Neural crest cell (in vitro differentiated cells): ENCODE results near the gene MAPK8IP2. TPM values are rescaled to one million over a fixed set of nuclear protein-coding genes. Genes with fewer than 3 reads are reported as not detected.
A peak's percentile ranks its signal among the peaks of the same experiment; 100 is the strongest.
"Not testable (repeated sequence)": the region's sequence is repeated elsewhere in the genome, so short reads cannot be mapped to it uniquely, and the experiment has no call there.

Experiments
- DNase-seq: peaks from one replicate; pipeline ENCODE4 v3.0.0; 2021; ENCODE audit warnings: low read depth, mixed read lengths, low spot score
- H3K27ac Mint-ChIP-seq: one replicate; pipeline ENCODE4 v1.8.0; 2021; ENCODE audit warnings: mild to moderate bottlenecking, mixed read lengths; ENCODE audit not compliant: unreplicated experiment
- H3K27me3 Mint-ChIP-seq: 2 replicates; pipeline ENCODE4 v1.8.0; 2021; ENCODE audit warnings: low read depth, mild to moderate bottlenecking, mixed read lengths
- H3K36me3 Mint-ChIP-seq: 2 replicates; pipeline ENCODE4 v1.8.0; 2021; ENCODE audit warnings: low read depth, mild to moderate bottlenecking, mixed read lengths
- H3K4me1 Mint-ChIP-seq: 2 replicates; pipeline ENCODE4 v1.8.0; 2021; ENCODE audit warnings: mixed read lengths
- H3K4me3 Mint-ChIP-seq: one replicate; pipeline ENCODE4 v1.8.0; 2021; ENCODE audit warnings: mild to moderate bottlenecking, mixed read lengths
- H3K9me3 Mint-ChIP-seq: 2 replicates; pipeline ENCODE4 v1.8.0; 2021; ENCODE audit warnings: mixed read lengths
- total RNA-seq: library from RNA; stranded (reverse); gene quantifications from 2 replicates; pipeline ENCODE4 v1.2.1, GENCODE V29; 2021
- TF ChIP-seq, protein P1 (sequence below): fragments of 200-600 bp; sonication (generic); conservative IDR thresholded peaks from 2 replicates; pipeline ENCODE4 v1.5.0; 2021; ENCODE audit warnings: antibody characterized with exemption, mild to moderate bottlenecking

Gene MAPK8IP2
- total RNA-seq, 1 donor from 2014 or later: 31.8 TPM

DNA sequence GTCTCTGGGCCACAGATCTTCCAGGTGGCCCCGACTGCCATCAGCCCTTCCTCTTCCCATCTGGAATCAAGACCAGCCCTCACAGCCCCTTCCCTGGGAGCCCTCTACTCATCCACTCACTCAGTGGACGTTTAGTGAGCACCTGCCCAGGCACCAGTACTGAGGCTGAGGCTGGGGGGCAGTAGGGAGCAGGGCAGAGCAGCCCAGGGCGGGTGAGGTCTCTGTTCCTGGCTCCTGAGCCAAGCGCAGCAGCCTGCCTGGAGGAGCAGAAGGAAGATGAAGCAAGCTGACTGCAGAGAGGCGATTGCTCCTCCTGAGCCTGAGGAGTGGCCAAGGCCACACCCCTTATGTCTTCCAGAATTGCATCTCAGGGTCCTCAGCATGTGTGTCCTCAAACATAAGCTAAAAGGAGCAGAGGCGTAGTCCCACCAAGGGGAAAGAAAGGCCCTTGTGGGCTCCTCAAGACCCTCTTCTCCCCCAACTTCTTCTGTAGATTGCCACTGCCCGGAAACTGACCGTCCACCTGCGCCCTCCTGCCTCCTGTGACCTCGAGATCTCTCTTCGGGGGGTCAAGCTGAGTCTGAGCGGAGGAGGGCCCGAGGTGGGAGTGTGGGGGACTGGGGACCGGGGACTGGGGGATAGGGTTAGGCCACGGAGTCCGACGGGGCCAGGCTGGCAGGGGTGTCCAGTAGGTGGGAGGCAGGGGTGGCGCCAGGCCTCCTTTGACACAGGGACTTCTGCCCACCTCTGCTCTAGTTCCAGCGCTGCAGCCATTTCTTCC, 5.8 kb downstream of the MAPK8IP2 start:
- Mint-ChIP-seq H3K27me3 (no peaks in the 10 kb centered on the region), H3K27ac (no peak overlapping the region), H3K9me3 (no peaks in the 10 kb centered on the region), H3K4me1 (peaks cover 10% of the 10 kb centered on the region), H3K4me3 (no peak overlapping the region), H3K36me3 (no peaks in the 10 kb centered on the region)
- no peak for DNase-seq
- TF ChIP-seq, protein P1, sequence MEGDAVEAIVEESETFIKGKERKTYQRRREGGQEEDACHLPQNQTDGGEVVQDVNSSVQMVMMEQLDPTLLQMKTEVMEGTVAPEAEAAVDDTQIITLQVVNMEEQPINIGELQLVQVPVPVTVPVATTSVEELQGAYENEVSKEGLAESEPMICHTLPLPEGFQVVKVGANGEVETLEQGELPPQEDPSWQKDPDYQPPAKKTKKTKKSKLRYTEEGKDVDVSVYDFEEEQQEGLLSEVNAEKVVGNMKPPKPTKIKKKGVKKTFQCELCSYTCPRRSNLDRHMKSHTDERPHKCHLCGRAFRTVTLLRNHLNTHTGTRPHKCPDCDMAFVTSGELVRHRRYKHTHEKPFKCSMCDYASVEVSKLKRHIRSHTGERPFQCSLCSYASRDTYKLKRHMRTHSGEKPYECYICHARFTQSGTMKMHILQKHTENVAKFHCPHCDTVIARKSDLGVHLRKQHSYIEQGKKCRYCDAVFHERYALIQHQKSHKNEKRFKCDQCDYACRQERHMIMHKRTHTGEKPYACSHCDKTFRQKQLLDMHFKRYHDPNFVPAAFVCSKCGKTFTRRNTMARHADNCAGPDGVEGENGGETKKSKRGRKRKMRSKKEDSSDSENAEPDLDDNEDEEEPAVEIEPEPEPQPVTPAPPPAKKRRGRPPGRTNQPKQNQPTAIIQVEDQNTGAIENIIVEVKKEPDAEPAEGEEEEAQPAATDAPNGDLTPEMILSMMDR: no peak

DNA sequence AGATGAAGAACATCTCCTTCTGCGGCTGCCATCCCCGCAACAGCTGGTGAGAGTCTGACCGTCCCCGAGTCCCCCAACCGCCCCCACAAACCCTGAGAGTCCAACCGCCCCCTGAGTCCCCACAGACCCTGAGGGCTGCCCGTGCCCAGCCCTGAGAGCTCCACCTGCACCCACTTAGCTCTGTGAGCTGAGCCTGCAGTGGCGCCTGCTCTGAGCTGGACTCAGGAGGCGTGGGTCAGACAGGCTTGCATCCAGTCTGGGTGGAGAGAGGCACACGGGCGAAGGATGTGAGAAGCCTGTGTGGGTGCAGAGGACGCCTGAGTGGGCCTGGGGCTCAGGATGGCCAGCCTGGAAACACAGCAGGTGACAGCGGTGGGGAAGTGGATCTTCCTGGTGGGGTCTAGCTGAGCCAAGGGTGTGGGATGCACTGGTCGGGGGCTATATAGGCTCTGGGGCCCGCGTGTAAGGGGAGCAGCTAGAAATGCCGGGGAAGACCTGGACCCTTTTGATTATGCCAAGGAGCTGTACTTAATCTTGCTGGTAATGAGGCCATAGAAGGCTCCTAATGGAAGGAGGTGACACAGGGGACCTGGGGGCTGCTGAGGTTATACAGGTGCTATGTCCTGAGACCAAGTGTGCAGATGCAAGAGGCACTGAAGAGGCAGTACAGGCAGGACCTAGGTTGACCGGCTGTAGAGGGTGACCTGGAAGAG, 6.5 kb downstream of the MAPK8IP2 start:
- Mint-ChIP-seq H3K4me3 (peak overlapping the region; percentile 44), H3K27me3 (no peaks in the 10 kb centered on the region), H3K9me3 (no peaks in the 10 kb centered on the region), H3K36me3 (no peaks in the 10 kb centered on the region), H3K4me1 (peaks cover 4% of the 10 kb centered on the region), H3K27ac (no peak overlapping the region)
- DNase-seq: no peak
- TF ChIP-seq, protein P1: no peak

GRCh38 chr22:50607659-50608020, 7.0 kb downstream of the MAPK8IP2 start:
- Mint-ChIP-seq H3K4me1 (peaks cover 4% of the 10 kb centered on the region), H3K27me3 (no peaks in the 10 kb centered on the region), H3K9me3 (no peaks in the 10 kb centered on the region), H3K36me3 (no peaks in the 10 kb centered on the region), H3K27ac (no peak overlapping the region), H3K4me3 (peak overlapping the region; percentile 44)
- no peak for DNase-seq
- TF ChIP-seq, protein P1: no peak

- H3K27me3 Mint-ChIP-seq, H3K27ac Mint-ChIP-seq, H3K36me3 Mint-ChIP-seq, H3K9me3 Mint-ChIP-seq, H3K4me1 Mint-ChIP-seq, DNase-seq: not testable (repeated sequence)
- peak overlapping the region; percentile 44 for H3K4me3 Mint-ChIP-seq
Measured at GRCh38 chr22:50608058-50608840, 7.7 kb downstream of the MAPK8IP2 start.

GRCh38 chr22:50608996-50609395, 8.4 kb downstream of the MAPK8IP2 start:
- Mint-ChIP-seq H3K9me3 (no peaks in the 10 kb centered on the region), H3K4me3 (no peak overlapping the region), H3K4me1 (peaks cover 4% of the 10 kb centered on the region), H3K27ac (no peak overlapping the region), H3K36me3 (no peaks in the 10 kb centered on the region), H3K27me3 (no peaks in the 10 kb centered on the region)
- DNase-seq: no peak
- TF ChIP-seq, protein P1: no peak
